CD1c-positive myeloid dendritic cell (primary cell): ENCODE results near the gene GRB7.
"Not testable (repeated sequence)": the region's sequence is repeated elsewhere in the genome, so short reads cannot be mapped to it uniquely, and the experiment has no call there.

Experiments
- DNase-seq: peaks from one replicate; pipeline ENCODE4 v3.0.0-alpha.2; 2016; ENCODE audit errors: extremely low spot score

GRB7 gene

DNA sequence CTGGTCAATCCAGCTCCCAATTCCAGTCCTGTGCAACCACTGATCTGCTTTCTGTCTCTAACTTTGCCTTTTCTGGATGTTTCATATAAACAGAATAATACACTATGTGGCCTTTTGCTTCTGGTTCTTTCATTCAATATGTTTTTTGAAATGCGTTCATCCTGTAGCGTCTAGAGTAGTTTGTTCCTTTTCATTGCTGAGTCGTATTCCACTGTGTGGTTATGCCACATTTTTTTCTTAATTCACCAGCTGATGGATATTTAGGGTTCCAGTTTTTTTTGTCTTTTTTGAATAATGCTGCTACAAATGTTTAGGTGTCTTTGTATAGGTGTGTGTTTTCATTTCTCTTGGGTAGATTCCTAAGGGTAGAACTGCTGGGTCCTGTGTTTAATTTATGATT lies 5.2 kb upstream of the GRB7 start:
- no peak for DNase-seq

DNA sequence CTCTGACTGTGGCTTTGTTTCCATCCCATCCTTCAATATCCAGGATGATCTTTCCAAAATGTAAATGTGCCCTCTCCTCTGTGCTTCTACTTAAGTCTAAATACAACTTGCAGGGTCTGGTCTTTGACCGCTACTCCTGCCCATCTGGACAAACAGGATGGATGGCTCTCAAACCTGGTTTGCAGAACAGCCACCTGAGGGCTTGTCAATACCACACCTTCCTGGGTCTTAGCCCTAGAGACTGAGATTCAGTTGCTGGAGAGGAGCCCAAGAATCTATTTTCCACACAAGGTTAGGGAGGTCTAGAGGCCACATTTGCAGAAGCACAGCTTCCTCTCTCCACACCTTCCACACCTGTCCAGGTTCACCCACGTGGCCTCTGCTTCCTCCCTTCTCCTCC lies 1.9 kb upstream of the GRB7 start:
- no peak for DNase-seq

- DNase-seq, result no peak
Measured at GRCh38 chr17:39736319-39737165, 1.2 kb upstream of the GRB7 start.

GRCh38 chr17:39737206-39737759 lies 455 bp upstream of the GRB7 start:
- no peak for DNase-seq

GRCh38 chr17:39738568-39738901 lies 797 bp downstream of the GRB7 start:
- no peak for DNase-seq

- DNase-seq, result no peak
Measured at GRCh38 chr17:39738983-39739884, 1.5 kb downstream of the GRB7 start.

DNA sequence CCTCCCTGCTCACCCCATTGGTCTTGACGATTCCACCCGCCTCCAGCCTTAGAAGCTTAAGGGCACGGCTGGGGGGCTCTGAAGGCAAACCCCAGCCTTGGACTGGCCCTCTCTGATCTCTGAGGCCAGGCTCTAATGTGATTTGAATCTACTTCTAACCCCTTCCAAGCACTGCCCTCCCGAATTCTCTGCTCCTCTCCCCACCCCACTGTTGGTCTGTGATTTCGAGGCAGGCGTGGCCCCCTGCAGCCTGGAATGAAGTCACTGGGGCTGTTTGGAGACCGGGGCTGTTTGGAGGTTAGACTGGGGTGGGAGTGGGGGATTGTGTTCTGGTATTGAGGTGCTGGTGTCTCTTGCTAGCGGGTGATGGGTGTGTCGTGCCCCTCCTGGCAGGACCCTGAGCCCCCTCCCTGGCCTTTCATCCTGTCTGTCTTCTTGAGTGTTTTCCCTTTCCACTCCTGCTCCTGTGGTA lies 2.2 kb downstream of the GRB7 start:
- DNase-seq, result no peak

DNA sequence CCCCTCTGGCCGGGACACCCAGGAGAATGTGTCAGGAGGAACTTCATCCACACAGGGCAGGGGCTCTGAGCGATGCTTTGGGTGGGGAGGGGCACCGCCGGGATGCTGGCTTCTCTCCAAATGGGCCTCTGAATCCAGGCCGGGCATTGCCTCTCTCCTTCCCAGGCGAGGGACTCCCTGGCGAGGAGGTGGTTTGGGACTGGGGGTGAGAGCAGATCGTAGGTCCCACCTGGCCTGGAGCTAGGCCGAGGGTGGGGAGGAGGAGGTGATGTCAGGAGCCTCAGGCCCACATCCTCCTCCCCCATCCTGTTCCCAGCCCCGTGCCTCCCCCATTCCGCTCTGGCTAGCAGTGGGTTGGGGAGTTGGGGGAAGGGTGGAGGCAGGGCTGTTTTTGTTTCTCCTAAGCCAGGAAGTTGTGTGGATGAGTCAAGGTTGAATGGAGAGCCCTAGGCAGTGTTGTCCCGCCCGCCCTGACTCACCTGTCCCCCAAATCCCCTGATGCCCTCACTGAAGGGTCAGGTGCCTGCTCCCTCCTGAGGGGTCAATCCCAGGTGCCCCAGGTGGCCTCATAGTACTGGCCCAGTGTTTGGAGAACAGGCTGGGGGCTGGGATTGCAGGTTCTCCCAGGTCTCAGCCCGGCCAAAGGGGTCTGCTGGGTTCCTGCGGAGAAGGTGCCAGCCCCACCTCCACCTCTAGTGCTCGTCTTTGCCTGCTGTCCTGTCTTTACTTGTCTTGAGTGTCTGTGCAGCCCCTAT lies 2.8 kb downstream of the GRB7 start:
- DNase-seq, result no peak

- no peak for DNase-seq
Measured at GRCh38 chr17:39742126-39742855, 4.6 kb downstream of the GRB7 start.

- no peak for DNase-seq
Measured at GRCh38 chr17:39742856-39743436, 5.2 kb downstream of the GRB7 start.

DNA sequence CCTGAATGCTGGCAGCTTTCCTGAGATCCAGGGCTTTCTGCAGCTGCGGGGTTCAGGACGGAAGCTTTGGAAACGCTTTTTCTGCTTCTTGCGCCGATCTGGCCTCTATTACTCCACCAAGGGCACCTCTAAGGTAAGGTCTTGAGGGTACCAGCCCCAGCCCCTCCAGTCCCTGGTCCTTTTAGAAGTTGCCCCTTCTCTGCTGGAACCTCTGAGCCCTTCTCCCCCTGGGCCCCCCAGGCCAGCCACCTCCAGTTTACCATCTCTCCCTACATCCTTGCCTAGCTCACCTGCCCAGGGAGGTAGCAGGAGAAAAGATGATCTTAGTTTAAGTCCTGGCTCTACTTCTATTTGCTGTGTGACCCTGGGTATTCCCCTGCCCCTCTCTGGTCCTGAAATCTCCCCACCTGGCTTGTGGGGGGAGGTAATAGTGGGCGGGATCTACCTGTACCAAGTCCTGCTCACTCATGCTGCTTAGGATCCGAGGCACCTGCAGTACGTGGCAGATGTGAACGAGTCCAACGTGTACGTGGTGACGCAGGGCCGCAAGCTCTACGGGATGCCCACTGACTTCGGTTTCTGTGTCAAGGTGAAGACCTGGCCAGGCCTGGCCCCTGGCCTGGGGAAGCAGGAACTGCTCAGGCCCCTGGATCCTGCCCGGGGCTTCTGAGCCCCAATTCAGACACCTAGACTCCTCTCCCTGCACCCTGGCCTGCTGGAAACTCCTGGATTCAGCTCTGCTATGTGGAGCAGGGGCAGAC lies 6.5 kb downstream of the GRB7 start:
- no peak for DNase-seq

GRCh38 chr17:39744836-39745215 lies 7.1 kb downstream of the GRB7 start:
- no peak for DNase-seq

DNA sequence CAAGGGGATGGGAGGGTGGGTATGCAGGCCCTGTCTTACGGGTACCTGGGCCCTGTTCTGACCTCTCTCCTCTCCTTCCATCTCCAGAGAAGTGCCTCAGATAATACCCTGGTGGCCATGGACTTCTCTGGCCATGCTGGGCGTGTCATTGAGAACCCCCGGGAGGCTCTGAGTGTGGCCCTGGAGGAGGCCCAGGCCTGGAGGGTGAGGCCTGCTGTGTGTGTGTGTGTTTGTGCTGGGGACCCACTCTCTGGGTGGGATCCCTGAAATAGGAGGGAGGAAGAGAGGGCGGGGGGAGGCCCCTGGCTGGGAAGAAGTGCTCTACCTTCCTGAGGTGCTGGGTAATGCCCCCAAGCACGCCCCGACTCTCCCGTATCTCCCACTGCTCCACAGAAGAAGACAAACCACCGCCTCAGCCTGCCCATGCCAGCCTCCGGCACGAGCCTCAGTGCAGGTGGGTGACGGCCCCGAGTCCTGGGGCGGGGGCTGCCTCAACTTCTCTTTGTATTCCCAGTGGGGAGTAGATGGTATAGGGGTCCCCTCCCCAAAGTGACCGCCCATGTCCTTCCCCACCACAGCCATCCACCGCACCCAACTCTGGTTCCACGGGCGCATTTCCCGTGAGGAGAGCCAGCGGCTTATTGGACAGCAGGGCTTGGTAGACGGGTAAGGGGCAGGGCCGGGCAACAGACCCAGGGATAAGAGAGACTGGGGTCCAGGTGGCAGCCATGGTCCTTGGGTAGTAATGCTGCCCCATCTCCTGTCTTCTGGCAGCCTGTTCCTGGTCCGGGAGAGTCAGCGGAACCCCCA lies 7.8 kb downstream of the GRB7 start:
- no peak for DNase-seq

GRCh38 chr17:39746145-39746461 lies 8.4 kb downstream of the GRB7 start:
- DNase-seq, result no peak

DNA sequence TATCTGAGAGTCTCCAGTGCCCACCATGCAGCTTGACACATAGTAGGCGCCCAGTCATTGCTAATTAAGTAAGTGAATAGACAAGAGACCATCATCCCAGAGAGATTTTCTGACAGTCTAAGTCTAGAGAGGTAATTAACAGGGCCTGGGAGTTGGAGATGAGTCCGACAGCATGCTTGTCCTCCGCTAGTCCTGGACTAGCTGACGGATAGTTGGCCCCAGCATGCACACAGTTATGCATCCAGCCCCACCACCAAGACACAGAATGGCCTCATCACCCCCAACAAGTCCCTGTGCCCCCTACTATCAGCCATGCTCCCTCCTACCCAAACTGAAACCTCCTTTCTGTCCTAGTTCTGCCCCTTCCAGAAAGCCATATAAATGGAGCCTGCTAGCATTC lies 10.0 kb downstream of the GRB7 start:
- DNase-seq, result no peak

GRCh38 chr17:39748444-39749034 lies 10.8 kb downstream of the GRB7 start:
- not testable (repeated sequence) for DNase-seq

DNA sequence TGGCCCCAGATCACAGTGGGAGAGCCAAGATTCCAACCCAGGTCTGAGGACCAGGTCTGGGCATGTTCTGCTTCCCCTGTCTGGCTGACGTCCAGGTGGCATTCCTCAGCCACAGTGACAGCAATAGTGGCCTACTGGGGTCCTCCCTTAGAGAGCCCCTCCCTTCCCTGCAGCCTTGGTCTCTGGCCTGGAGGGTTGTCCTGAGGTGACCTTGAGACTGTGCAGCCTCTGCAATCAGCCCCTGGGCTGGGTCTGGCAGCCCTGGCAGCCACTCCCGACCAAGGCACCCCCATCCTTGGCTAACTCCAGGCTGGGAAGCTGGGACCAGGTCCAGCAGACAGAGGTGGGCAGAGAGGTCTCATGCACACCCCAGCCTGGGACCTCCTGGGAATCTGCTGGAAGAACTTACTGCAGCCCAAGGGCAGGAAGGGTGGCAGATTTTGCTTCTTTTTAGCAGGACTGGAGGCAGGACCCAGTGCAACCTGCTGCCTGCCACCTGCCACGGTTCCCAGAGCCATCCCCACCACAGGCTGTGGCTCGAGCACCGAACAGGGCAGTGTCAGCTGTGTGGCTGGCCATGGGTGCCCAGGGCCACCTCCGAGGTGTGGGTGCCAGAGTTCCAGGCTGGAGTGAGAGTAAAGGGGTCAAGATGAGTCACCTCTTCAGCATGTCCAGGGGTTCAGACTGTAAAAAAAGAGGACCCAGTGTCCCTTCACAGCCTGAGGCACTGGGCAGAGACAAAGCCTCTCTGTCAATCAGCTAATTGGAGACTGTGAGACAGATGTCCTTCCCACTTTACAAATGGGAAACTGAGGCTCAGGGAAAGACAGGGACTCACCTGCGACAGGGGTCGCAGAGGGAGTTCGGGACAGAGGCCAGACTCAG lies 12.6 kb downstream of the GRB7 start:
- no peak for DNase-seq

DNA sequence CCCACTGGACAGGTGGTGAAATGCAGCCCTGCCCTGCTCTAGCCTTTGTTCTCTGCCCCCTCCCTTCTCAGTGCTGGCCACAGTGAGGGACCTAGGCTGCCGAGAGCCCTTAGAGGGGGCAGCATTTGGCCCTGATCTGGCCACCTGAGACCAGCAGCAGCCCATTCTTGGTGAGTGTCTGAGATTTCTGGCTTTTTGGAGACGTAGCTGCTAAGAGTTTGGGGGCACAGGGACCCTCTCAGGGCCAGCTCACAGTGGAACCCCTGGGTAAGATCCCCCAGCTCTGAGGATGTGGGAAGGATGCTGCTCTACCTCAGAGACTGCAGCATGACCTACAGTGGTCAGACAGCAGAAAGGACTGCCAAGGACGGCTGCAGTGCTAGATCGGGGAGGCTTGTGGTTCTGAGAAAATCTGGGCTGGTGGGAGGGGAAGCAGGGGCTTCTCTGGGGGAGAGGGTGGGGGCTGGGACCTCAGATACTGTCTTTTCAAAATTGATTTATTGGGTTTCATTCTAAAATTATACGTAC lies 13.3 kb downstream of the GRB7 start:
- DNase-seq, result no peak
